Fibroblast of villous mesenchyme (primary cell): Measurements from ENCODE around the gene BTN1A1. TPM values are rescaled to one million over a fixed set of nuclear protein-coding genes. Genes with fewer than 3 reads are reported as not detected.
"Not testable (repeated sequence)": the region's sequence is repeated elsewhere in the genome, so short reads cannot be mapped to it uniquely, and the experiment has no call there.

Experiments
- DNase-seq: peaks from one replicate; pipeline ENCODE4 v3.0.0-alpha.2; 2010; ENCODE audit warnings: low read depth
- H3K4me3 ChIP-seq: 2 replicates; pipeline ENCODE4 v1.5.1; 2011; ENCODE audit warnings: low read depth, mild to moderate bottlenecking, low read length
- total RNA-seq: library from RNA; depleted of rRNA; stranded (reverse); fragments of >200 nt; gene quantifications from 2 replicates; pipeline ENCODE4 v1.2.3, GENCODE V29; 2012
- TF ChIP-seq, protein P1 (sequence below): IDR thresholded peaks from 2 replicates; pipeline ENCODE4 v1.5.1; 2012; ENCODE audit warnings: low read depth, mild to moderate bottlenecking, low read length; ENCODE audit not compliant: insufficient read depth

The BTN1A1 gene
- total RNA-seq, 1 donor = not detected

DNA sequence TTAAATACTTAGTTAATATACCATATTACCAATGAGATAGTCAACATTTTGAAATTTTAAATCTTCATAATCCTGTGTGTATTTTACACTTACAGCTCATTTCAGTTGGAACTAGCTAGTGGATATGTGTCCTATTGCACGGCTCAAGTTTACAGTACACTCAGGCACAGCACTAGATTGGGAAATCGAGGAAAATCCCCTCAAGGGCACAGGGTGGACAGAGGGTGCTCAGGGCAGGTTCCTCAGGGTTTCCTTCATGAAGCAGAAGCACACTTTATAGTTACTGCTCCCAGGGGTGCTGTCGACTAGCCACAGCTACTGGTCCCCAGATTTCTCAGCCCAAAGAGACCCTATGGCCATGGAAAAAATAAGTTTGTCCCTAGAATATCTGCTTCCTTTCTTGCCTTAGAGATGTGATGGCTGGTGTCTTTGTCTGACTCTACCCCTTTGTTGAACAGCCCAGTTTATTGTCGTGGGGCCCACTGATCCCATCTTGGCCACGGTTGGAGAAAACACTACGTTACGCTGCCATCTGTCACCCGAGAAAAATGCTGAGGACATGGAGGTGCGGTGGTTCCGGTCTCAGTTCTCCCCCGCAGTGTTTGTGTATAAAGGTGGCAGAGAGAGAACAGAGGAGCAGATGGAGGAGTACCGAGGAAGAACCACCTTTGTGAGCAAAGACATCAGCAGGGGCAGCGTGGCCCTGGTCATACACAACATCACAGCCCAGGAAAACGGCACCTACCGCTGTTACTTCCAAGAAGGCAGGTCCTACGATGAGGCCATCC, 40.9 kb upstream of the BTN1A1 start:
- DNase-seq = no peak
- H3K4me3 ChIP-seq = peak overlapping the region; percentile 93
- TF ChIP-seq, protein P1, sequence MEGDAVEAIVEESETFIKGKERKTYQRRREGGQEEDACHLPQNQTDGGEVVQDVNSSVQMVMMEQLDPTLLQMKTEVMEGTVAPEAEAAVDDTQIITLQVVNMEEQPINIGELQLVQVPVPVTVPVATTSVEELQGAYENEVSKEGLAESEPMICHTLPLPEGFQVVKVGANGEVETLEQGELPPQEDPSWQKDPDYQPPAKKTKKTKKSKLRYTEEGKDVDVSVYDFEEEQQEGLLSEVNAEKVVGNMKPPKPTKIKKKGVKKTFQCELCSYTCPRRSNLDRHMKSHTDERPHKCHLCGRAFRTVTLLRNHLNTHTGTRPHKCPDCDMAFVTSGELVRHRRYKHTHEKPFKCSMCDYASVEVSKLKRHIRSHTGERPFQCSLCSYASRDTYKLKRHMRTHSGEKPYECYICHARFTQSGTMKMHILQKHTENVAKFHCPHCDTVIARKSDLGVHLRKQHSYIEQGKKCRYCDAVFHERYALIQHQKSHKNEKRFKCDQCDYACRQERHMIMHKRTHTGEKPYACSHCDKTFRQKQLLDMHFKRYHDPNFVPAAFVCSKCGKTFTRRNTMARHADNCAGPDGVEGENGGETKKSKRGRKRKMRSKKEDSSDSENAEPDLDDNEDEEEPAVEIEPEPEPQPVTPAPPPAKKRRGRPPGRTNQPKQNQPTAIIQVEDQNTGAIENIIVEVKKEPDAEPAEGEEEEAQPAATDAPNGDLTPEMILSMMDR = no peak

DNA sequence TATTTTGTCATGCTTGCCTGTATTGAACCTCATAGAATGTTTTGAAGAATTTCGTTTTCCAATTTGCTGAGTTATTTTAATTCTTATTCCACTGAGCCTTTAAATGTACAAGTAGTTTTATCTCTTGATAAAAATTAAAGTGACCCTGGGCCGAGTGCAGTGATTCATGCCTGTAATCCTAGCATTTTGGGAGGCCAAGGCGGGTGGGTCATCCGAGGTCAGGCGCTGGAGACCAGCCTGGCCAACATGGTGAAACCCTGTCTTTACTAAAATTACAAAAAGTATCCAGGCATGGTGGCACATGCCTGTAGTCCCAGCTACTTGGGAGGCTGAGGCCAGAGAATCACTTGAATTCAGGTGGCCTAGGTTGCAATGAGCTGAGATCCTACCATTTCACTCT, 38.8 kb upstream of the BTN1A1 start:
- not testable (repeated sequence) for H3K4me3 ChIP-seq, DNase-seq

DNA sequence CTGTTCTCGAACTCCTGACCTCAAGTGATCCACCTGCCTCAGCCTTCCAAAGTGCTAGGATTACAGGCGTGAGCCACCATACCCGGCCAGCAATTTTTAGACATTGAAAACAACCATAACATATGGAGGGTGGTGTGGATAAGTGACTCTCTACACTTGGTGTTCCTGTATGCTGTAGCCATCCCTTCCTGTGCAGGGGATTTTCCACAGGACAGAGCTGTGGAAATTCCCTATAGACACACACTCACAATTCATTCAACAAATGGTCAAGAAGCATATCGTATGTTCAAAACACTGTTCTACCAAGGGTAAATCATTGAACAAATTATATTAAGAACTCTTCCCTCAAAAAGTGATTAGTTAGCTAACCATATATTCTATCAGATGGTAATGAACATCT, 36.1 kb upstream of the BTN1A1 start:
- TF ChIP-seq, protein P1 = no peak
- H3K4me3 ChIP-seq = no peak overlapping the region
- no peak for DNase-seq

DNA sequence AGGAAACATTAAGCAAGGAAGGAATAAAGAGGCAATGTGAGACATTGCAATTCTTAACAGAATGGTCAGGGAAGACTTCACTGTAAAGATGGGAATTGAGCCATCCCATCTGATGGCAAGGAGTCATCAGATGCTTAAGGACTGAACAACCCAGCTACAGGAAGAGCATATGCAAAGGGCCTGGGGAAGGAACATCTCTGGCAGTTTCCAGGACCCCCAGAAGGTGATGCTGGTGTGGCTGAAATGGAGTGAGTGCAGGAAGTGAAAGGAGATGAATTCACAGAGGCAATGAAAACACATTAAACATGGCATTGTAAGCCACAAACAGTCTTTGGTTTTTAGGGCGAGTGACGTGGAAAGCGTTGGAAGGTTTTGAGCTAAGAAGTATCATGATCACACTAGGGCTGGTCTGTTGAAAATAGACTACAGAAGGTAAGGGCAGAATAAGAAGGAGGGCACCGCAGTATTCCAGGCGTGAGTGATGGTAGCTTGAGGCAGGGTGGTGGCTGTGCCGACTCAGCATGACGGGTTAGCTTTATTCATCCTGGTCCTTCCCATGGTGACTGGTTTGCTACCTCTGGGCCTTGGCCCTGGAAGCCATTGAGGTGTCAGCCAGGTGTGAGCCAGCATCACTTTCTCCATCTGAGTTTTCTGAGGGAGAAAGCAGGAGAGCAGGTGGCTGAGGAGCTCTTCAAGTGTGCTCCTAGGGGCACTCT, 35.5 kb upstream of the BTN1A1 start:
- TF ChIP-seq, protein P1 = no peak
- DNase-seq = no peak
- no peak overlapping the region for H3K4me3 ChIP-seq

DNA sequence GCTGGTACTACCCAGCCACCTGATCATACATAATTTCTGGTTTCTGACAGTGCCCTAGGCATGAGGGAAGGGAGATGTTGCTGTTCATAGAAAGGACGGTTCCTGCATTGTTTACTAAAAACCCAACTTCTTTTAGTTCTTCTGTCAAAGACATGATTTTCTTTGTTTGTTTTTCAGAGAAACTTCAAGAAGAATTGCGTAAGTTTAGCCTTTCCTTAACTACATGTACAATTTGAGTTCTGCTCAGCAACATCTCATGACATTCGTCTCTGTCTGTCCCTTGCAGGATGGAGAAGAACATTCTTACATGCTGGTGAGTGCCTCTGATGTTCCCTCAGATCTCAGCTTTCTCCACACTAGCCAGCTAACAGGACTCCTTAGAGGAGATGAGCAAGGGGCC, 34.3 kb upstream of the BTN1A1 start:
- H3K4me3 ChIP-seq = no peak overlapping the region
- DNase-seq = no peak
- TF ChIP-seq, protein P1 = no peak

DNA sequence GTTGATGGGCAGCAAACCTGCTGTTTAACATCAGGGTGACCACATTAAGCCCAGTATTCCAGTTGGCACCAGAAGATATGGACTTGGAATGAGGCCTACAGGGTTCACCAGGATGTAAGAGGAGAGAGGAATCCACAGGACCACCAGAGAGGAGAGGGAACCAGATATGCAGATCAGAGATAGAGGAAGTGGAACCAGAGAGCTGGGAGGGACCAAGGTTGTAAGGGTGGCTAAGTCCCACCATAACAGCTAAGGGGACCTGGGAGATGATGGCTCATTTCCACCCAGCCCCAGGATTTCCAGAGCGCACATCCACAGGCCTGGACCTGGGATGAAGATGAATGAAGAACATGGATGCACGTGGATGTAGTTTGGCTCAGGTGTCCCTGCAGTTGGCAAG, 31.3 kb upstream of the BTN1A1 start:
- TF ChIP-seq, protein P1 = no peak
- DNase-seq = no peak

DNA sequence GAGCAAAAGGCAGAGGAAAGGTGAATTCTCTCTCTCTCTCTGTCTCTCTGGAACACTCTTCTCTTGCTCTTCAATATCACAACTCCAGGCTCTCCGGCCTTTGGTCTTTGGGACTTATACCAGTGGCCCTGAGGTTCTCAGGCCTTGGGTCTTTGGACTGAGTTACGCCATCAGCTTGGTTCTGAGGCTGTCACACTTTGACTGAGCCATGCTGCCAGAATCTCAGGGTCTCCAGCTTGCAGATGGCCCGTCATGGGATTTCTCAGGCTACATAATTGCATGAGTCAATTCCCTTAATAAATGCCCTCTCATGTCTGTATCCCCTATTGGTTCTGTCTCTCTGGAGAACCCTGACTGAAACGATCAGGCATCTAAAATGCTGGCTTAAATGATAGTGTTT, 29.5 kb upstream of the BTN1A1 start:
- TF ChIP-seq, protein P1 = no peak
- no peak overlapping the region for H3K4me3 ChIP-seq
- DNase-seq = no peak

More for the DNA sequence above, 31.3 kb upstream of the BTN1A1 start:
- no peak overlapping the region for H3K4me3 ChIP-seq
